MM.1S (cell line): ENCODE results near the gene KIRREL2.

Experiments
- DNase-seq: peaks from one replicate; pipeline ENCODE4 v3.0.0-alpha.2; 2015
- H2AFZ ChIP-seq: fragments of 300-600 bp; sonication (generic); 2 replicates; pipeline ENCODE4 v1.6.0; 2016; ENCODE audit warnings: antibody characterized with exemption, low read length
- H3F3A ChIP-seq: fragments of 300-600 bp; sonication (generic); 2 replicates; pipeline ENCODE4 v1.6.1; 2016; ENCODE audit warnings: mild to moderate bottlenecking, antibody characterized with exemption, low read length, moderate library complexity, mixed read lengths; ENCODE audit not compliant: insufficient read depth
- H3K27ac ChIP-seq: fragments of 300-600 bp; sonication (generic); 2 replicates; pipeline ENCODE4 v1.5.1; 2016; ENCODE audit warnings: mild to moderate bottlenecking, low read length
- H3K27me3 ChIP-seq: fragments of 300-600 bp; sonication (generic); replicated peaks from 2 replicates; pipeline ENCODE4 v1.6.0; 2016; ENCODE audit warnings: low read length; ENCODE audit not compliant: insufficient read depth
- H3K36me3 ChIP-seq: fragments of 300-600 bp; sonication (generic); replicated peaks from 2 replicates; pipeline ENCODE4 v1.6.1; 2016; ENCODE audit warnings: mild to moderate bottlenecking, low read length, mixed read lengths; ENCODE audit not compliant: insufficient read depth
- H3K4me1 ChIP-seq: fragments of 300-600 bp; sonication (generic); 2 replicates; pipeline ENCODE4 v1.6.1; 2016; ENCODE audit warnings: low read length, mixed read lengths
- H3K4me2 ChIP-seq: fragments of 300-600 bp; sonication (generic); 2 replicates; pipeline ENCODE4 v1.6.0; 2016; ENCODE audit warnings: low read depth, low read length
- H3K4me3 ChIP-seq: fragments of 300-600 bp; sonication (generic); 2 replicates; pipeline ENCODE4 v1.5.1; 2016; ENCODE audit warnings: low read length, mixed read lengths
- H3K79me2 ChIP-seq: fragments of 300-600 bp; sonication (generic); 2 replicates; pipeline ENCODE4 v1.6.1; 2016; ENCODE audit warnings: mixed run types, low read length, mixed read lengths
- H3K9ac ChIP-seq: fragments of 300-600 bp; sonication (generic); 2 replicates; pipeline ENCODE4 v1.6.1; 2016; ENCODE audit warnings: low read length, mixed read lengths
- H3K9me2 ChIP-seq: fragments of 300-600 bp; sonication (generic); replicated peaks from 2 replicates; pipeline ENCODE4 v1.6.1; 2016; ENCODE audit warnings: mild to moderate bottlenecking, low read length, mixed read lengths; ENCODE audit not compliant: insufficient read depth
- H3K9me3 ChIP-seq: fragments of 300-600 bp; sonication (generic); replicated peaks from 2 replicates; pipeline ENCODE4 v1.6.1; 2016; ENCODE audit warnings: mild to moderate bottlenecking, low read length, mixed read lengths; ENCODE audit not compliant: insufficient read depth
- H4K20me1 ChIP-seq: fragments of 300-600 bp; sonication (generic); 2 replicates; pipeline ENCODE4 v1.6.1; 2016; ENCODE audit warnings: mild to moderate bottlenecking, low read length, moderate library complexity, mixed read lengths; ENCODE audit not compliant: insufficient read depth
- CTCF ChIP-seq: fragments of 300-600 bp; sonication (generic); IDR thresholded peaks from 2 replicates; pipeline ENCODE4 v1.5.1; 2016; ENCODE audit warnings: antibody characterized with exemption, low read length, mixed read lengths
- EZH2 ChIP-seq: fragments of 300-600 bp; sonication (generic); optimal IDR thresholded peaks from 2 replicates; pipeline ENCODE3; 2017; ENCODE audit warnings: low read depth, mild to moderate bottlenecking, antibody characterized with exemption, low read length, mixed read lengths
- EZH2phosphoT487 ChIP-seq: fragments of 300-600 bp; sonication (generic); IDR thresholded peaks from 2 replicates; pipeline ENCODE4 v1.6.1; 2018; ENCODE audit warnings: antibody characterized with exemption, low read length

KIRREL2 gene

DNA sequence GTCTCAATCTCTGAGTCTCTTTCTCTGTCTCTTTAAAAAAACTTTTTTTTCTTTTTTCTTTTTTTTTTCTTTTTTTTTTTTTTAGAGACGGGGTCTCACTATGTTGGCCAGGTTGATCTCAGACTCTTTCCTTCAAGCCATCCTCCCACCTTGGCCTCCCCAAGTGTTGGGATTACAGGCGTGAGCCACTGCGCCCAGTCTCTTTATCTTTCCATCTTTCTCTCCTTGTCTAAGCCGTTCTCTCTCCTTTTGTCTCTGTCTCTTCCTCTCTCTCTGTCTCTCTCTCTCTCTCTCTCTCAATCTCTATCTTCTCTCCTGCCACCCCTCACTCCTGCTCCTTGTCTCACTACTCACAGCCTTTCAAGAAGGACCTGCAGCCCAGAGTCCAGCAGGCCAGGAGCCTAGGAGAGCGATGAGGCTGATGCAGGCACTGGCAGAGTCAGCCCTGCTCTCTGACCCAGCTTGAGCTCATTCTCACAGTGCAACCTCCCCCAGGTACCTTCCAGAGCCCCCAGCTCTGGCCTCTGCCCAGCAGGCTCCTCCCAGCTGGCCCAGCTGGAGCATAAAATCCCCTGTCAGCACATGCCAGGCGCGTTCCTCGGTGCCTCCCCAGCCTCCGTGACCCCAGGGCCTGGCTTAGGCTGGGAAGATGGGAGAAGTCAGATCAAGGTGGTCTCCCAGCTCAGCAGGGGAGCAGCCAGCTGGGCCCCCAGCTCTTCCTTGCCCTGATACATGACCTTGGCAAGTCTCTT, 4.5 kb upstream of the KIRREL2 start, which contains the start of gene NPHS1:
Gene NPHS1, minus strand, starts transcription at position 476 of the 752 bp plus-strand sequence. CDS start 667 bp downstream, outside the sequence.
- Histone ChIP-seq H3K9me3 (no peaks in the 10 kb centered on the region), H3K4me1 (no peaks in the 10 kb centered on the region), H3K27me3 (peaks cover 97% of the 10 kb centered on the region), H3K4me2 (no peak within 1 kb of the TSS), H3K36me3 (no peaks in the 10 kb centered on the region), H3K9me2 (no peaks in the 10 kb centered on the region), H3K79me2 (no peaks in the 10 kb centered on the region), H3K9ac (no peak within 1 kb of the TSS), H3F3A (no peaks in the 10 kb centered on the region), H2AFZ (no peak within 1 kb of the TSS), H4K20me1 (no peaks in the 10 kb centered on the region), H3K4me3 (no peak within 1 kb of the TSS), H3K27ac (no peak within 1 kb of the TSS)
- TF ChIP-seq CTCF (no peak), EZH2 (no peak), EZH2phosphoT487 (no peak)
- no peak for DNase-seq

GRCh38 chr19:35853038-35853756, 3.5 kb upstream of the KIRREL2 start:
- H3K4me3 ChIP-seq: no peak overlapping the region
- H3K27me3 ChIP-seq: peaks cover 97% of the 10 kb centered on the region
- no peak overlapping the region for H3K27ac ChIP-seq
- H3K79me2 ChIP-seq: no peaks in the 10 kb centered on the region
- TF ChIP-seq EZH2 (no peak), EZH2phosphoT487 (no peak), CTCF (no peak)
- no peak overlapping the region for H2AFZ ChIP-seq
- H3F3A ChIP-seq: no peaks in the 10 kb centered on the region
- no peaks in the 10 kb centered on the region for H3K9me3 ChIP-seq
- no peak for DNase-seq
- H3K4me1 ChIP-seq: no peaks in the 10 kb centered on the region
- H4K20me1 ChIP-seq: no peaks in the 10 kb centered on the region
- H3K9ac ChIP-seq: no peak overlapping the region
- H3K9me2 ChIP-seq: no peaks in the 10 kb centered on the region
- H3K4me2 ChIP-seq: no peak overlapping the region
- H3K36me3 ChIP-seq: no peaks in the 10 kb centered on the region

DNA sequence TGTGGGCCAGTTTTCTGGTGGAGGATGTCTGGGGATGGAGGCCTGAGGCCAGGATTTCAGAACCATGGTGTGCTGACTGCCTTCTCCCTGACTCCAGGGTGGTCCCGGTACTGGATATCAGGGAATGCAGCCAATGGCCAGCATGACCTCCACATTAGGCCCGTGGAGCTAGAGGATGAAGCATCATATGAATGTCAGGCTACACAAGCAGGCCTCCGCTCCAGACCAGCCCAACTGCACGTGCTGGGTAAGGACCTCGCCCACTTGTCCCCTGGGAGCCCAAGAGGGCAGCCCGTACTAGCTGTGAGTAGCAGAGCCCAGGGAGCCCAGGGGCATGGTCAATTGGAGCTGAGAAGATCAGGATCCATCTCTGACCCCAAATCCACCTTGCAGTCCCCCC, 1.6 kb downstream of the KIRREL2 start:
- Histone ChIP-seq H3K4me1 (no peaks in the 10 kb centered on the region), H3K4me2 (no peak overlapping the region), H3K36me3 (no peaks in the 10 kb centered on the region), H3K9me3 (no peaks in the 10 kb centered on the region), H3K27ac (no peak overlapping the region), H3K27me3 (peaks cover 97% of the 10 kb centered on the region), H4K20me1 (no peaks in the 10 kb centered on the region), H2AFZ (no peak overlapping the region), H3K4me3 (no peak overlapping the region), H3K79me2 (no peaks in the 10 kb centered on the region), H3K9me2 (no peaks in the 10 kb centered on the region), H3K9ac (no peak overlapping the region), H3F3A (no peaks in the 10 kb centered on the region)
- no peak for DNase-seq
- TF ChIP-seq CTCF: no peak
- TF ChIP-seq EZH2phosphoT487: no peak
